ENCODE measurements around the gene PDCD1.
"Not testable (repeated sequence)": the region's sequence is repeated elsewhere in the genome, so short reads cannot be mapped to it uniquely, and the experiment has no call there.

PDCD1 gene

DNA sequence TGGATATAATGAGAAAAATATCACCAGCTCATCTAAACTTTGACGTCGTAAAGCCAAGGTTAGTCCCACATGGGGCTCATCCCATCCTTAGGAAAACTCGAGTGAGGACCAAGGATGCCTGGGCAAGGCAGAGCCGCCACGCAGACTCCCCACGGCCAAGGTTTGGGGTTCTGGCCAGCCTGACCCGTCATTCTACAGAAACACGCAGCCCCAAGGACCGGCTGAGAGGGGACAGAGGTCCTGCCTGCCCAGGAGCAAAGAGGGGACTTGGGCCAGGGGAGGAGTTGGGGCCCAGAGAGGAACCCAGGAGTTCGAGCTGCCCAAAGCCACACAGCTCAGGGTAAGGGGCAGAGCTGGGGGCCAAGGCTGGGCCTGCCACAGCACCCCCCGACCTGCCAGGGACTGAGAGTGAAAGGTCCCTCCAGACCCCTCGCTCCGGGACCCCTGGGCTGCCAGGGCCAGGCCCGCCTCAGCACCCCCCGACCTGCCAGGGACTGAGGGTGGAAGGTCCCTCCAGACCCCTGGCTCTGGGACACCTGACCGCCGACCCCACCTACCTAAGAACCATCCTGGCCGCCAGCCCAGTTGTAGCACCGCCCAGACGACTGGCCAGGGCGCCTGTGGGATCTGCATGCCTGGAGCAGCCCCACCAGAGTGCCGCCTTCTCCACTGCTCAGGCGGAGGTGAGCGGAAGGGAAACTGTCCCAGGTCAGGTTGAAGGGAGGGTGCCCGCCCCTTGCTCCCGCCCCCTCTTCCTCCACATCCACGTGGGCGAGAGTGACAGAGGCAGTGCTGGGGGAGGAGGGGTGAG is at the start of gene PDCD1:
TSS of gene PDCD1 (minus strand) at position 689 of the 811 bp plus-strand sequence. CDS start at position 633, 56 bp downstream.
- TF ChIP-seq, protein P1, sequence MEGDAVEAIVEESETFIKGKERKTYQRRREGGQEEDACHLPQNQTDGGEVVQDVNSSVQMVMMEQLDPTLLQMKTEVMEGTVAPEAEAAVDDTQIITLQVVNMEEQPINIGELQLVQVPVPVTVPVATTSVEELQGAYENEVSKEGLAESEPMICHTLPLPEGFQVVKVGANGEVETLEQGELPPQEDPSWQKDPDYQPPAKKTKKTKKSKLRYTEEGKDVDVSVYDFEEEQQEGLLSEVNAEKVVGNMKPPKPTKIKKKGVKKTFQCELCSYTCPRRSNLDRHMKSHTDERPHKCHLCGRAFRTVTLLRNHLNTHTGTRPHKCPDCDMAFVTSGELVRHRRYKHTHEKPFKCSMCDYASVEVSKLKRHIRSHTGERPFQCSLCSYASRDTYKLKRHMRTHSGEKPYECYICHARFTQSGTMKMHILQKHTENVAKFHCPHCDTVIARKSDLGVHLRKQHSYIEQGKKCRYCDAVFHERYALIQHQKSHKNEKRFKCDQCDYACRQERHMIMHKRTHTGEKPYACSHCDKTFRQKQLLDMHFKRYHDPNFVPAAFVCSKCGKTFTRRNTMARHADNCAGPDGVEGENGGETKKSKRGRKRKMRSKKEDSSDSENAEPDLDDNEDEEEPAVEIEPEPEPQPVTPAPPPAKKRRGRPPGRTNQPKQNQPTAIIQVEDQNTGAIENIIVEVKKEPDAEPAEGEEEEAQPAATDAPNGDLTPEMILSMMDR (IDR thresholded peaks at IDR 0.05; ENCODE audit: low read depth, low read length, poor library complexity, severe bottlenecking): no peak
- no peak for TF ChIP-seq EZH2phosphoT487 (IDR thresholded peaks at IDR 0.05; ENCODE audit: borderline replicate concordance, low read length)
- peak within 1 kb of the TSS; percentile 40 for H3K4me3 ChIP-seq (ENCODE audit: low read length)
- H3K36me3 ChIP-seq (ENCODE audit: control insufficient read depth, low read length): no peaks in the 10 kb centered on the region
- H3K4me2 ChIP-seq (ENCODE audit: low read length): peak within 1 kb of the TSS; percentile 61
- H3K79me2 ChIP-seq (ENCODE audit: control insufficient read depth, low read length): no peaks in the 10 kb centered on the region
- H3K4me1 ChIP-seq (ENCODE audit: control insufficient read depth, low read length): peaks cover 25% of the 10 kb centered on the region
- H4K20me1 ChIP-seq (ENCODE audit: control insufficient read depth, insufficient read depth, low read depth, low read length): no peaks in the 10 kb centered on the region
- no peaks in the 10 kb centered on the region for H3K9me3 ChIP-seq (ENCODE audit: control insufficient read depth, insufficient read depth, low read length)
- H3F3A ChIP-seq (ENCODE audit: control insufficient read depth, insufficient read depth): no peaks in the 10 kb centered on the region
- H3K27me3 ChIP-seq (ENCODE audit: control insufficient read depth, low read length): peaks cover 6% of the 10 kb centered on the region; the same call in 1 of the 2 replicates
- H3K27ac ChIP-seq (ENCODE audit: low read depth, low read length): peak within 1 kb of the TSS; percentile 28
- H3K9me2 ChIP-seq (replicated peaks; ENCODE audit: control insufficient read depth, low read length): no peaks in the 10 kb centered on the region

GRCh38 chr2:241907831-241908230 is 49.1 kb upstream of the PDCD1 start:
- H3K9me2 ChIP-seq (replicated peaks; ENCODE audit: control insufficient read depth, low read length); H3K27me3 ChIP-seq (ENCODE audit: control insufficient read depth, low read length); H3K9me3 ChIP-seq (ENCODE audit: control insufficient read depth, insufficient read depth, low read length); H3K4me3 ChIP-seq (ENCODE audit: low read length); H3K79me2 ChIP-seq (ENCODE audit: control insufficient read depth, low read length); H3K4me2 ChIP-seq (ENCODE audit: low read length); H4K20me1 ChIP-seq (ENCODE audit: control insufficient read depth, insufficient read depth, low read depth, low read length); H3K27ac ChIP-seq (ENCODE audit: low read depth, low read length); H3K4me1 ChIP-seq (ENCODE audit: control insufficient read depth, low read length); H3F3A ChIP-seq (ENCODE audit: control insufficient read depth, insufficient read depth); H3K36me3 ChIP-seq (ENCODE audit: control insufficient read depth, low read length): not testable (repeated sequence)

DNA sequence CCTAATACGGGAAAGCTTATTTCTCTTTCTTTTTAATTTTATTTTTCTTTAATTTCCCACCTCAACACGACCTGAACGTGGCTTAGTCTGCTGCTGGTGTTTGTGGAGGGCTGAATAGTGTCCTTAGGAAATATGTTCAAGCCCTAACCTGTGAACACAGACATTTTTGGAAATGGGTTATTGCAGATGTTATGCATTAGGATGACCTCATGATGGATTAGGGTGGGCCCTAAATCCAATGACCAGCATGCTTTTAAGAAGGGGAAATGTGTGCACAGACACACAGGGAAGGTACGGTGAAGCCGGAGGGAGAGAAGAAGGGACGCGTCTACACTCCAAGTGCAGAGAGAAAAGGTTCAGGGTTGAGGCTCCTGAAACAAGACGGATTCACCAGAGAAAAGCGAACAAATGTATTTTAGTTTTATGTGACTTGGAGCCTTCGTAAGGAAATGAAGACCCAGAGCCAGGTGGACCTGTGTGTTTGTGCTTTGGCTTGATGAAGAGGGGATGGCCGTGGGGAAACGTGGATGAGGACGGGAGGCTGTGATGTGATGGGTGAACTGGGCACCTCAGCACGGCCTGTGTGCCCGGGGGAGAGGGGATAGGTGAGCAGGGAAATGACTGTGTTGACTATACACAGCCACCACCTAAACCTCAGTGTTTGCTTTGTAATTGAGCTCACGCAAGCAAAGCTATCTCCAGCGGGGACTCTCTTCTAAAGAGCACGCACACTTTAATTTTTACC is 48.3 kb upstream of the PDCD1 start:
- Histone ChIP-seq H4K20me1 (ENCODE audit: control insufficient read depth, insufficient read depth, low read depth, low read length) (no peaks in the 10 kb centered on the region), H3F3A (ENCODE audit: control insufficient read depth, insufficient read depth) (no peaks in the 10 kb centered on the region), H3K36me3 (ENCODE audit: control insufficient read depth, low read length) (no peaks in the 10 kb centered on the region), H3K4me1 (ENCODE audit: control insufficient read depth, low read length) (no peaks in the 10 kb centered on the region), H3K9me2 (replicated peaks; ENCODE audit: control insufficient read depth, low read length) (no peaks in the 10 kb centered on the region), H3K79me2 (ENCODE audit: control insufficient read depth, low read length) (no peaks in the 10 kb centered on the region), H3K27ac (ENCODE audit: low read depth, low read length) (no peak overlapping the region), H3K9me3 (ENCODE audit: control insufficient read depth, insufficient read depth, low read length) (no peaks in the 10 kb centered on the region), H3K4me3 (ENCODE audit: low read length) (no peak overlapping the region), H3K4me2 (ENCODE audit: low read length) (no peak overlapping the region), H3K27me3 (ENCODE audit: control insufficient read depth, low read length) (no peaks in the 10 kb centered on the region)
- TF ChIP-seq EZH2phosphoT487 (IDR thresholded peaks at IDR 0.05; ENCODE audit: borderline replicate concordance, low read length): no peak
- TF ChIP-seq, protein P1 (IDR thresholded peaks at IDR 0.05; ENCODE audit: low read depth, low read length, poor library complexity, severe bottlenecking): no peak

DNA sequence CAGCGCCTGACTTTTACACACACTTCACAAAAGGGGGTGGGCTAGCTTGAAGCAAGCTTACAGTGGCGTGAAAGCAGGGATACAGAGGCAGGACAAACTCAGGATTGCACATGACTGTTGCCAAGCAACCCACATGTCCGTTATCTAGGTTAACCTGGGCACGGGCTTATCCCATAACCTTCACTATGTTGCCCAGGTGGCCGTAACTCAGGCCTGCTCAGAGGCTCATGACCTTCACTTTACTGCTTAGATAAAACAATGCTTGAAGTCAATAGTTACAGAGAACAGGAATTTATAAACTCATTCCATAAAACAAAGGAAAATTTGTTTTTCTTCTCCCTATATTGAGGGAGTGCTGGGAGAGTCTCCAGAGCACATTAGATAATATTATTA is 47.7 kb upstream of the PDCD1 start:
- H3K4me2 ChIP-seq (ENCODE audit: low read length); H3K9me3 ChIP-seq (ENCODE audit: control insufficient read depth, insufficient read depth, low read length); H4K20me1 ChIP-seq (ENCODE audit: control insufficient read depth, insufficient read depth, low read depth, low read length); H3K9me2 ChIP-seq (replicated peaks; ENCODE audit: control insufficient read depth, low read length); H3K36me3 ChIP-seq (ENCODE audit: control insufficient read depth, low read length); H3K79me2 ChIP-seq (ENCODE audit: control insufficient read depth, low read length); H3F3A ChIP-seq (ENCODE audit: control insufficient read depth, insufficient read depth); H3K27ac ChIP-seq (ENCODE audit: low read depth, low read length); H3K4me3 ChIP-seq (ENCODE audit: low read length); H3K27me3 ChIP-seq (ENCODE audit: control insufficient read depth, low read length); H3K4me1 ChIP-seq (ENCODE audit: control insufficient read depth, low read length): not testable (repeated sequence)
